NAMALWA (cell line): ENCODE results near the gene FMNL3.

Experiments used
- DNase-seq: peaks from one replicate; pipeline ENCODE4 v3.0.0-alpha.2; 2015; ENCODE audit warnings: low spot score

Gene FMNL3

GRCh38 chr12:49649892-49650291, 57.3 kb downstream of the FMNL3 start:
- no peak for DNase-seq

DNA sequence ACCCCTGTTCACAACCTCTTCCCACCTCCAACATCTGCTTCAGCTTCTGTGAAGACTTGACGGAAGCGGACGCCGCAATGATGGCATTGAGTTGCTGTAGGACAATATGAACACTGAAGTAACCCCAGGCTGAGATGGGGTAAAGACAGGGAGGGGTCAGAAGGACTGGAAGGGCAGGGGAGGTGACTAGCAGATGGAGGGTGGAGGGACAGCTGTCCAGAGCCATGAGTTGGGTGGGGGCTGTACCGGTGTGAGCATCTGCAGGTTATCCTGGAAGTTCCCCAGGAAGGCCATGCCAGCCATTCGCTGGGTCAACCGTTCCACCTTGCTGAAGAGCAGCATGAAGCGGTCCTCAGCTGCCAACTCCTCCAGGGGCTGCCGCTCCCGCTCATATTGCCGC, 57.8 kb downstream of the FMNL3 start:
- no peak for DNase-seq

DNA sequence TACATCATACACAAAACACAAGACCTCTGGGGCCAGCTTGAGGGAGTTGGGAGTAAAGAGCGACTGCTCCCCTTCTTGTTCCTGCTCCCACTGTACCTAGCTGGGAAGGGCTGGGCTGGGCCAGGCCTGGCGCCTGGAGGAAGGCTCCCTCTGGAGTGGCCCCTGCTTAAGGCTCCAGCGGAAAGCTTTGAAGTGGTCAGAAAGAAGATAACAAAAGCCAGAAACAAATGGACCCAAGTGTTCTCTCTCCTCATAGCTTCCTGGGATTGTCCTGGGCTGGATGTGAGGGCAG, 58.5 kb downstream of the FMNL3 start:
- DNase-seq = no peak

GRCh38 chr12:49647827-49648711, 59.1 kb downstream of the FMNL3 start:
- no peak for DNase-seq

DNA sequence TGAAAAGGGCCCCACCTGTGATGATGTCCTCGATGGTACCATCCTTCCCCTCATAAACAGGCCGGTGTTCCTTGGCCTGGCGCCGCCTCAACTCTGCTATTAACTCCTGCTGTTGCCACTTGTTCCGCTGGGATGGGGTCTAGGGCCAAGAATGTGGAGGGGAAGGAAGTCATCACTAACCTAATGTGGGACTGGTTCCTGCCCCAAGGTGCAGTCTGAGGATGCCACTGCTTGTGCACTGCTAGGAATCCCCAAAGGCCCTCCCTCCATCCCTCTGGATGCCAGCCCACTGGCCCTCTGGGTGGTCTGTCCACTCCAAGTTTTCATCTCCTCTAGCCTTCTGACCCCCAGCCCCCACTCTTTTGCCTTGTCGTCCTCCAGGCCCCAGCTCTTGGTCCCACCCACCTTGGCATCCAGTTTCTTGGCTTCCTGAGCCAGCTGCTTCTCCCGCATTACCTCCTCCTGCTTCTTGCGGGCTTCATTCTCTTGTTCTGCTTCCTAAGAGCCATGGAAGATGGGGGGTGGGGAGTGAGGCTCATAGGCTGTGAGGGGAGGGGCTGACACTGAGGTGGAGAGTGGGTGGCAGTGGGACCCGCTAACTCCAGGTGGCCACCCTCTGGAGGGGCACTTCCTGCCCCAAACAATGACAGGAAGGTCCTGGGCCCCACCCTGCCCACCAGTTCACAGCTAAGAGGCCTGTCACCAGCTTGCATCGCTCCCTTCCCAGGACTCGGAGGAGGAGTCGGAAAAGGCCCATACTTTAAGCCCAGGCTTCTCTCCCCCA, 60.1 kb downstream of the FMNL3 start:
- DNase-seq = no peak

DNA sequence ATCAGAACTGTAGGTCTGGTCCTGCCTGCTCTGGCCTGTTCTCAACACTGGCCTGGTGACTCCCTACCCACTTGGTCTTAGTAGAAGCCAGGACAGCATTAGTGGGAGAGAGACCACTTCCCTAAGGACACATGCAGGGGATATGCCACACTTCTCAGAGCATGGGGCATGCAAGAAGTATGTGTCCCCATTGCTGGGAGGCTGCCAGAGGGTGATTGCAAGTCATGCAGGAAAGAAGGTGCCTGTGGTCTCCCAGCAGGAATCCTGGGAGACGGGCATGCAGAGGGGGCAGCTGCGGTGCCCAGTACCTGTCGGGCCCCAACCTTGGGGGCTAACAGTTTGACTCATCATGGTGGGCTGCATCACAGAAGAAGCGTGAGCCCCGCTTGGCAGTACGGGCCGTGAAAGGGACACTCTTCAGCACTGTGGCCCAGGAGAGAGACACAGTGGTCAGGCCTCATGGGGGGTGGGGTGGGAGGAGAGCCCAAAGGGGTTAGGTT, 60.8 kb downstream of the FMNL3 start:
- DNase-seq = no peak

DNA sequence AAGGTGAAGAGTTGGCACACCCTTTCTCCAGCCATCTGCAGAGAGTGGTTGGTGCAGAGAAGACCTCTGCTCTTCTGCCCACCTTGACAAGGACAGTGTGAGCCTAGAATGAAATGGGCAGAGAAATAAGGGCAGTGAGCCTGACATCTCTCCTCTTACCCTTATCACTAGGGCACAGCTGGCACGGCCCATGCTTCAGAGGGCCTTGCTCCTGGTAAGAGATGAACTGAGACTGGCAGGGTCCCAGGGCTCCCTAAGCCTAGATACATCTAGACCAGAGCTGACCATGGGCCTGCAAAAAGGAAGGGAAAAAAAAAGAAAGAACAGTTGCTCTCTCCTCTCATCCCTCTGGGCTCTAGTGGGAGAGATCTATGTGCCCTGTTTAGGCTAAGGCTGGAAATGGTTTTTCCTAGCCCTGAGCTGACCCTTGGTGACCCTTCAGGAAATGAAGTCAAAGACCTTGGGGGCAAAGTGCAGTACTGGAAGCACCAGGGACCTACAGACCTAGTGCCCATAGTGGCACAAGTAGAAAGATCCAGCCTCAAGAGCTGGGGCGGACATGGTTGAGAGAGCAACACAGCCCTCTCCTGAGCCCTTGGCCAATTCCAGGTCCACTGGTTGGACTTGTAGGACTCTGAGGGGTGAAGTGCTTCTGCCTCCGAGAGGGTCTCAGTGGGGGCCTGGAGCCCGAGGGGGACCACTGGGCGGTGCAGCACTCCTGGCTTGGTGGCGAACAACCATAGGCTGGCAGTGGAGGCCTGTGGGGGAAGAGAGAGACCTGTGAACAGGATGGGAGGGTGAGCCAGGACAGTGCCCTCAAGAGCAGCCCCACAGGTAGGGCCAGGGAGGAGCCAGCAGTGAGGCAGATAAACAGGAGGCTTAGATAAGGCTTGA, 61.8 kb downstream of the FMNL3 start:
- no peak for DNase-seq

- peak; percentile 80 for DNase-seq
Measured at GRCh38 chr12:49644620-49644994, 62.6 kb downstream of the FMNL3 start.

DNA sequence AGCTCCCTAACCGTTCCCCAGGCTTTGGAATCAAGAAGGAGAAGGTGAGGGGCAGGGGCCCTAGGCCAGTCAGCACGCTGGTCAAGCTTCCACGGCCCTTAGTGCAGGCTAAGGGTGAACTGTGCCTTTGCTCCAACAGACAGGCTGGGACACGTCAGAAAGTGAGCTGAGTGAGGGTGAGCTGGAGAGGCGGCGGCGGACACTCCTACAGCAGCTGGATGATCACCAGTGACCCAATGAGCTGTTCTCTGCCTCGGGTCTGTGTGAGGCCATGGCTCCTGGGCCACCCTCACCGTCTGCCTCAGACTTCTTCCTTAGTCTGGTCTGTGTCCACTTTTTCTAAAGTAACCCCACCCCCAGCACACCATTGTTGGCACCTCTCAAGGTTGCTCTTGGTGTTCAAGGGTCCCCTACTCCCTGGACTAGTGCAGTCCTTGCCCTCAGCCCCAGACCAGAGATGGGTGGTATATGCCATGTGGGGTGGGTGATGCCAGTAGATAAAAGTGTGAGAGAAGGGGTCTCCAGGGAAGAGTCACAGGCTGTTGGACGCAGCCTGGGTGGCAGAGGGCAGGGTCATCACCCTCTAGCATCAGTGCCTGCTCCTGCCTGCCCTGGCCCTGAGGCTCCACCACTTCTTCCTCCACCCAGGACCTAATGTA, 63.1 kb downstream of the FMNL3 start:
- DNase-seq = no peak

DNA sequence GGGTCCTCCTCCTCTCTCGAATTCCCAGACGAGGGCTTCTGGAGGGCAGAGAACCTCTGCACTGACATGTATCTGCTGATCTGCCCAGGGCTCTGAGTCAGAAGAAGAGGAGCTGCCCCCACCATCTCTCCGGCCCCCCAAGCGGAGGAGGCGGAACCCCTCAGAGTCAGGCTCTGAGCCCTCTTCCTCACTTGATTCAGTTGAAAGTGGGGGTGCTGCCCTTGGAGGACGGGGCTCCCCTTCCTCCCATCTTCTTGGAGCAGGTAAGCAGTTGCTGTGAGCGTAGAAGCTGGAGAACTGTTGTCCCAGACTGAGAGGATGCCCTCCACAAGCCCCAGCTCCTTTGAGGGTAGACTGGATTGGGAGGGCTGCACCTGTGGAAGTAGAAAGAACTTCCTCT, 64.1 kb downstream of the FMNL3 start:
- DNase-seq = no peak

- no peak for DNase-seq
Measured at GRCh38 chr12:49642370-49642802, 64.8 kb downstream of the FMNL3 start.

- DNase-seq = no peak
Measured at GRCh38 chr12:49641748-49642369, 65.3 kb downstream of the FMNL3 start.

DNA sequence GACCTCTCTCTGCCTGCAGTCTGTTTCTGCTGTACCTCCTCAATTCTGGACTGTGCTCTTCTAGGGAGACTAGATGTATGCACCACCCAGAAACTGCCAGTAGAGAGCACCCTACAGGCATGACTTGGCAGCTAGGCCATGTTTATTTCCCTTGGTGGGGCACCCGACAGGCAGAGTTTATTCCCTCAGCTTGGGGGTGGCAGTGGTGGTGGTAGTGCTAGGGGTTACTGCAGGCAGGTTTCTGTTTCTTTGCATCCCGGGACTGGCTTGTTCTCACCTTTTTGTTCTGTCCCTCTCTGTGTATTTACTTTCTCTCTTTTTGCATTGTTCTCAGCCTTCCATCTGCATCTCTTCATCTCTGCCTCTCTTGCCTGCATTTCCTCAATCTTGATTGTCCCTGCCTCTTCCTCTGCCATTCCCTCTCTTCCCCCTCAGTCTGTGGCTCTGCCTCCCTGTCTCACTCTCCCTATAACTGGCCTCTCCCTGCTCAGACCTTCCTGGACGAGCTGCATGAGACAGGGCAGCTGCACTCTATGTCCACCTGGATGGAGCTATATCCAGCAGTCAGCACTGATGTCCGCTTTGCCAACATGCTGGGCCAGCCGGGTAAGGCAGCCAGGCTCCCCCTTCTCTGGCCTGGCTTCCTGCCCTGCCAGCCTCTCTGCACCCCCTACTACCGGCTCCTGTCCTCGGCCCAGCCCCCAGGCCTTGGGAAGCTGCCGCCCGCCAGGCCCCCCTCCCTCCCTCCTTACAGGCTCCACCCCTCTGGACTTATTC, 70.0 kb downstream of the FMNL3 start:
- peak; percentile 86 for DNase-seq

DNA sequence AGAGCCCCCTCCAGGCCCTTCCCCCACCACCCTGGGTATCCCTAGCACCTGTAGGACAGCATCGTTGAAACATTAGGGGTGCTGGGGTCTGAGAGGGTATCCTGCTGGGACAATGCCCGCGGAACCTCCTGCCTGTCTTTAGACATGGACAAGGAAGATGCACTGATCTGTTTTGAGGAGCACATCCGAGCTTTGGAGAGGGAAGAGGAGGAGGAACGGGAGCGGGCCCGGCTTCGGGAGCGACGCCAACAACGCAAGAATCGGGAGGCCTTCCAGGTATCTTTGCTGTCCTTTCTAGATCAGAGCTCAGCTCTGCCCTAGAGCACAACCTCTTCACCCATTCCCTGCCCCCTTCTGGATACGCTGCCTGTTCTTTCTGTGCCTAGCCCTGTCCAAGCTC, 70.6 kb downstream of the FMNL3 start:
- no peak for DNase-seq

DNA sequence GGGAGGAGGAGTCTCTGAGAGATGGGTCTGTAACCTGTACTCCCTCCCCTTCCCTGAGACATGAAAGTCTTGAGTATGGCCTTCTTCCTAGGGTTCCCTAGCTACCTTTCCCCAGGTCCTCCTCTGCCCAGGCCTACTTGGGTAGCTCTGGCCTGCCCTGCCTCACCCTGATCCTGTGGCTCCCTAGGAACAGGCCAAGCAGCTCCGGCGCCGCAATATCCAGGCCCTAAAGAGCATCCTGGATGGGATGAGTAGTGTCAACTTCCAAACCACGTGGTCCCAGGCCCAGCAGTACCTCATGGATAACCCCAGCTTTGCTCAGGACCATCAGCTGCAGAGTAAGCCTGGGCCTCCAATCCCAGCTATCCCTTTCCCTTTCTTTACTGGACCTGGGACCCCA, 71.5 kb downstream of the FMNL3 start:
- DNase-seq = no peak

- DNase-seq = no peak
Measured at GRCh38 chr12:49635036-49635435, 72.2 kb downstream of the FMNL3 start.

DNA sequence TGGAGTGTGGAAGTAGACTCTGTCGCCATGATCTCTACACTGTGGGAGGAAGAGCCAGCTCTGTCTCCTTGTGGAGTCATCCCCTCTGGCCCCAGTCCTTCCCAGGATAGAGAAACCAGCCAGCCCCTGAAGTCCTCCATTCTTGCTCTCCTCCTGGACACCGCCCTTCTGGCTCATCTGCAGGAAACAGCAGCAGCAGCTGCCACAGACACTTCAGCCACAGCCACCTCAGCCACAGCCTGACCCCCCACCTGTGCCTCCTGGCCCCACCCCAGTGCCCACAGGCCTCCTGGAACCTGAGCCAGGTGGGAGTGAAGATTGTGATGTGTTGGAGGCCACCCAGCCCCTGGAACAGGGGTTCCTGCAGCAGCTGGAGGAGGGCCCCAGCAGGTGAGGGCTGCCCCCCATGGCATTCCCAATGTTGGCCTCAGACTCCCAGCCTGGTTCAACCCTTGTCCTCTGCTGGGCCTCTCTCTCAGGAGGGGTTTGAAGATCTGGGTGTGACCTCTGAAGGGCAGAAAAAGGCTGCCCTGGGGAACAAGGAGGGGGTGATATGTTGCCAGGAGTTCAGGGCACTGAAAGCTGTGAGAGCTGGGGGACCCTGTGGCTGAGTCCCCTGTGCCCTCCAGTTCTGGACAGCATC, 73.4 kb downstream of the FMNL3 start:
- no peak for DNase-seq

DNA sequence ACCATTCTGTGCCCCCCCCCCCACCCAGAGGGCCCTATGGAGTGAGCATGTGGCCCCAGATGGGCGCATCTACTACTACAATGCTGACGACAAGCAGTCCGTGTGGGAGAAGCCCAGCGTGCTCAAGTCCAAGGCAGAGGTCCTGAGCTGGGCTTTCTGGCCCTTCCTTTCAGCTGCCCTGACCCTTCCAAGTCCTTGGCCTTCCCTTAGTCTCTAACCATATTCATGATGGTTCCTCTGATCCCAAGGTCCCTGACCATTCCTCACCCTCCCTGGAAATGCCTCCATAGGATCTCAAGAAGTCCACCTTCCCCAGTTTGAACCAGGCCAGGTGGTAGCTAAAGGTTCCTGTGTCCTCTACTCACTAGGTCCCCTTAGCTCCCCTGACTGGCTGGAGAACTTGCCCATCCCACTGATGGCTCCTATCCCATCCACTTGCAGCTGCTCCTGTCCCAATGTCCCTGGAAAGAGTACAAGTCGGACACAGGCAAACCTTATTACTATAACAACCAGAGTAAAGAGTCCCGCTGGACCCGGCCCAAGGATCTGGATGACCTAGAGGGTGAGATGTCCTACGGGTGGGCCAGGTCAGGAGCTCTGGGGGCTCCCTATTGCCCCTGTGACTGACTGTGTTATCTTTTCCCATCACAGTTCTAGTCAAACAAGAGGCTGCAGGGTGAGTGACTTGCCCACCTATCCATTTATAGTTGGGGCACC, 74.1 kb downstream of the FMNL3 start:
- DNase-seq = no peak

- no peak for DNase-seq
Measured at GRCh38 chr12:49632401-49632800, 74.8 kb downstream of the FMNL3 start.
